SHP77 (cell line): Measurements from ENCODE around the gene HSD17B8.

Source experiments
- DNase-seq, 2 experiments: peaks; one replicate each; lab custom pipeline; 2025; lab: John Stamatoyannopoulos, UW

The HSD17B8 gene

GRCh38 chr6:33204415-33205190 is at the start of gene HSD17B8:
Gene HSD17B8, plus strand, starts transcription at chr6:33204655. Its CDS starts 14 bp downstream, at chr6:33204669.
- DNase-seq, result peak; percentile 88 to 92

DNA sequence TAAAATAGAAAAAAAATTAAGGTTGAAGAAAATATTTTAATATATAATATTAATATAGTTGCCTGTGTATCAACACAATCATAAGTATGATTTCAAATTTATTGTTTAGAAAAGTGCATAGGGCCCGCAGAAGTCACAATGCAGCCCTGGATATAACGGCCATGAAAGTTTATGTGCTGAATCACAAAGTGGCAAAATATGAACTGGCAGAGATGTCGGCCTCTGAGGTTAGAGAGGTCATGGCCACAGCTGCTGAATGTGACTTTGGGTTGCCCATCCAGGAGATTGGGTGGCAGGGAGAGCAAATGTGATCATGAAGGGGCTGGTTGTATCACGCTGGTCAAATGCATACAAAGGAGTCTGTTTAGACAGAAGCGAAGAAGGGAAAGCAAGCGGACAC is 47.9 kb upstream of the HSD17B8 start:
- DNase-seq, result no peak

DNA sequence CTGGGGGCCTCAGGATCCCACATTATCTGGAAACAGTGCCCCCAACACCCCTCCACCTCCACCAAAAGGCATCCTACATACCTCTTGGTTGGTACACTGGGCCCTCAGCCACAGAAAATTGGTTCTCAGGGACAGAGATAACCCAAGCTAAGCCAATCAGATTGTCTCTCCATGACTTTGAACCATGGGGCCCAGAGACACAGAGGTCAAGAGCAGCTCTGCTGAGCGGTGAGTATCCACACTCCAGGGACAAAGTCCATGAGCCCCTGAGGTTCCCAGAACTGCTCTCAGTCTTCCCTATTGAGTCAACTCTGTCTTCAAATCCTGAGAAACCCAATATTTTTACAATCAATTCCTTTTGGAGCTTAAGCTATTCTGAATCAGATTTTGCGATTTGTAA is 47.5 kb upstream of the HSD17B8 start:
- no peak for DNase-seq

GRCh38 chr6:33160096-33160495 is 44.4 kb upstream of the HSD17B8 start:
- DNase-seq, result no peak

- no peak for DNase-seq
Measured at GRCh38 chr6:33160728-33161344, 43.6 kb upstream of the HSD17B8 start.

- peak; percentile 33 to 49 for DNase-seq
Measured at GRCh38 chr6:33161354-33162331, 42.8 kb upstream of the HSD17B8 start.

- DNase-seq, result no peak
Measured at GRCh38 chr6:33163540-33163939, 40.9 kb upstream of the HSD17B8 start.

DNA sequence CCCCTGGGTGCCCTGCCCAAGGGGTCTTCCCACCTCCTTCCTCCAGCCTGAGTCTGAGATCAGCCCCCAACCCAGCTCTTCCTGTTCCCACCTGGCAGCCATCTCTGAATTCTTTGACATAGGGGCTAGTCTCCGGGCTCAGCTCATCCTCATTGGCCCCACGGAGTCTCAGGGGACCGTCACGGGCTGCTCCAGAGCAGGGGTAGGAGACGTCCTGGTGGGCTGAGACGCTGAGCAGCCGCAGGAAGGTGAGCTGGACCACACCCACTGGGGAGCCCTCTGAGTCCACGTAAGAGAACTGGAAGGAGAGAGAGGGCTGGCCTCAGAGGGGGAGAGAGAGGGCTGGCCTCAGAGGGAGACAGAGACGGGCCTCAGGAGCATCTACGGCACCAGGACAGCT is 40.3 kb upstream of the HSD17B8 start:
- DNase-seq, result no peak

DNA sequence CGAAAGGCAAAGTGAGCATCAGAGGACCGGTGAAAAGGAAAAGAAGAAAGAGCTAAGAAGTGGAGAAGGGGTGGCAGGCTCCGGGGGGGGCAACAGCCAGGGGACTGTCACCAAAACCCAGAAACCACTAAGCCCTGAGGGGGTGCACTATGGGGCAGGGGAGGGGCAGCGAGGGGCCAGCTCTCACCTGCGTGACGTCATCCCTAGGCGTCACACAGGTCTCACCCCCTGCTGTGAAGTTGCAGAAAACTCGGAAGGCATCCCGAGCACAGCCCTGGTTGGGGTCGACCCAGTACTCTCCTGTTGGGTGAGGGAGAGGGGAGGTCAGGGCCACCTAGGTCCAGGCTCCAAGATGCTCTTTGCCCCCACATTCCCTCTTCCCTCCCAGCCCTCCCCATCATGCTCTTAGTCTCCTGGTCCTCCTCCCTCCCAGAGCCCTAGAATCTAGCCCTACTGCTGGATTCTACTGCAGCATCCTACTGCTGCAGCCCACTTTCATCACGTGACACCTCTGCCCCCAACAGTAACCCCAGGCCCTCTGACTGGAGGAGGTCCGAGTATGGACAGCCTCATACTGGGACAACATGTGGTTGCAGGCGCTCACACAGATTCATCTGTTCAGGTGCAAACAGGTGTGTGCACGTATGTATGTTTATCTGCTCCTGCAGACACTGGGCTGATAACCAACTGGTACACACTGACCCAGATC is 39.6 kb upstream of the HSD17B8 start:
- DNase-seq, result no peak

DNA sequence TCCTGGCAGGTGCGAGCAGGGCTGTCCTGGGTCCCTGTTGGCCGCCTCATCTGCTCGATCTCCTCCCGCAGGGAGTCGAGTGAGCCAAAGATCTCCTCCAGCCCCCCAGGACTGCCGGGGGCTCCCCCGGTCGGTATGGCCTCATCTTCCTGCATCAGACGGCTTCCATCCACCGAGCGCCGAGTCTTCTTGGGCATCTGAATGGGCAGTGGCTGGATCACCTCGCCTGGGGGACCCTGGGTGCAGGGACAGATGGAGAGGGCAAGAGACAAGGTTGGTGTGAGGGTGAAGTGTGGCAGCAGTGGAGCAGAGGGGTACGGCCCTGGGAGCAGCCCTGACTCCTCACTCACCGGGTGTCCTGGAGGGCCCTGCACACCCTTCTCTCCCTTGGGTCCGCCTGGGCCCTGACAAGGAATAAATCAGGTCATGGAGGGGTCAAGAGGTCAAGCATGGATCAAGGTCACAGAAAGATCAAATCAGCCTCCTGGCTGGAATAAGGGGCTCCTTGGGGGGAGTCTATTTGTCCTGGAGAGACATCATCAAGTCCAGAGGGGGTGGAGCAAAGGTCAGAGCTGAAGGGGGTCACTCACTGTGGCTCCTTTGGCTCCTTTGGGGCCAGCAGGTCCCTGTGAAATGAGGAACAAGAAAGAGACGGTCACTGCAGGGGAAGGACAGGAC is 38.7 kb upstream of the HSD17B8 start:
- DNase-seq, result no peak

- no peak for DNase-seq
Measured at GRCh38 chr6:33166363-33166762, 38.1 kb upstream of the HSD17B8 start.

DNA sequence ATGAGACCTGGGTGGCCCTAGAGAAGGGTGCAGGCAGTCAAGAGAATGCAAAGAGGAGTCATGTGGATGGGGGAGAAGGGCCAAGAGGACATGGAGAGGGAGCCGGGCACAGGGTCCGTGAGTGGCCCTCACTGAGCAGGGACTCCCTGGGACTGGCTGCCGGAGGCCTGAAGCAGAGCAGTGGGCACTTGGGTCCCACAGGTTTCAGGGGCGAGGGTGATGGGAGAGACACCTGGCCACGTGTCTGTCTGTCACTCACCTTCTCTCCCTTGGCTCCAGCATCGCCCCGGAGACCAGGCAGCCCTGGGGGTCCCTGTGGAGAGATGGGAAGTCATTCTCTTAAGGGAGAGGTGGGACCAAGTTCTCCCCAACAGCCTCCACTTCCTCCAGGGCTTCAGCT is 37.6 kb upstream of the HSD17B8 start:
- DNase-seq, result no peak

DNA sequence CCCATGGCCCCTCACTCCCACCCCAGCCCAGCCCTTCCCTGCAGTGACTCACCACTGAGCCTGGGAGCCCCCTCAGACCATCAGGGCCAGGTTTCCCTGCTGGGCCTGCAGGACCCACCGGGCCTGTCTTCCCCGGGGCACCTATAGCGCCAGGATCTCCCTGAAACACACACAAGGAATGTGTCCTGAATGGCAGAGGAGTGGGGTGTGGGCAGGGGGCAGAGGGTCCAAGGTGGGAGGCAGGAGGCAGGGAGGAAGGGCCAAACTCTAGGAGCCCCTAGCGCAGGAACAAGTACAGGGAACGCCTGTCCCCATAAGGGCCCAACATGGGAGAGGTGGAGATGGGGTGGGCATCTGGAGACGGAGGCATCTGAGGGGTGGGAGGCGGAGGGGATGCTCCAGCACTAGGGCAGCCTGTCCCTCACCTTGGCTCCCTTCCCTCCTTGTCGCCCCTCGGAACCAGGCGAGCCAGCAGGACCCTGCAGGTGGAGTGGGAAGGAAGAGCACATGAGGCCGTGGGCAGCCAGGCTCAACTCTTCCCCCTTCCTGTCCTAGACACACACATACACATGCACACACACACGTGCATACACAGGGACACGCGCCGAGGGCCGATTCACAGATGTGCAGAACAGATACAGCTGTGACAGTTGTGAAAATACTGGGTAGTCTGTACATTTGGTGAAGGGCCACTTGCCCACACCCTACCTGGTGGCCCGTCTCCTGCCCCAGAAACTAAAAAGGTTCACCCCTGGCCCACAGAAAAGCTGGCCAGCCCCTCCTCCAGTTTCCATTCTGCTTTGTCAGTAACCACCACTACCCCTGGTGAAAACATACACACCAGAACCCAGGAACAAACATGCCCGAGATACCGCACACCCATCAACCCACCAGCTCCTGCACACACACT is 36.8 kb upstream of the HSD17B8 start:
- no peak for DNase-seq

DNA sequence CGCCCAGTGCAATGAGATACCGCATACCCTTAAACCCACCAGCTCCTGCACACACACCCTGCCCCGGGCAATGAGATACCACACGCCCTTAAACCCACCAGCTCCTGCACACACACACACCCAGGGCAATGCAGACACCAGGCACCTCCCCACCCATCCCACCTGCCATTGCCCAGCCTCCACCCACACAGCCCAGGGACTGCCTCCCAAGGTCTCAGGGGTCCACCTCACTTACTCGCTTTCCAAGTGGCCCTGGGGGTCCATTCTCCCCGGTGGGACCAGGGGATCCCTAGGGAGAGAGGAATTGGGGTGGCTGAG is 36.2 kb upstream of the HSD17B8 start:
- DNase-seq, result no peak

DNA sequence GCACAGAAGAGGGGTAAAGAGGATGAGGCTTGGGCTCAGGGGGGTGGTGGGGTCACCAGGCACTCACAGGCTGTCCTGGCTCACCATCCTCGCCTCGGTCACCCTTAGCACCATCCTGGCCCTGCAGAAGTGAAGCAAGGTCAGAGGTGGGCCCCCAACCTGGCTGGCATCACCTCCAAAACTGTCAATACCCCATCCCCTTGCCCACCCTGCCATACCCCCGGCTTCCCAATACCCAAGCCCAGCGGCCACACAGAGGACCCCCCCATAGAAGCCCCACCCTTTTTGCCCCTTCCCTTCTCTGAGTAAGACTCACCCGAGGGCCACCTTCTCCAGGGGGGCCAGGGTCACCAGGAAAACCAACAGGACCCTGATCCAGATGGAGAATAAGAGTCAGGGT is 35.8 kb upstream of the HSD17B8 start:
- DNase-seq, result no peak

DNA sequence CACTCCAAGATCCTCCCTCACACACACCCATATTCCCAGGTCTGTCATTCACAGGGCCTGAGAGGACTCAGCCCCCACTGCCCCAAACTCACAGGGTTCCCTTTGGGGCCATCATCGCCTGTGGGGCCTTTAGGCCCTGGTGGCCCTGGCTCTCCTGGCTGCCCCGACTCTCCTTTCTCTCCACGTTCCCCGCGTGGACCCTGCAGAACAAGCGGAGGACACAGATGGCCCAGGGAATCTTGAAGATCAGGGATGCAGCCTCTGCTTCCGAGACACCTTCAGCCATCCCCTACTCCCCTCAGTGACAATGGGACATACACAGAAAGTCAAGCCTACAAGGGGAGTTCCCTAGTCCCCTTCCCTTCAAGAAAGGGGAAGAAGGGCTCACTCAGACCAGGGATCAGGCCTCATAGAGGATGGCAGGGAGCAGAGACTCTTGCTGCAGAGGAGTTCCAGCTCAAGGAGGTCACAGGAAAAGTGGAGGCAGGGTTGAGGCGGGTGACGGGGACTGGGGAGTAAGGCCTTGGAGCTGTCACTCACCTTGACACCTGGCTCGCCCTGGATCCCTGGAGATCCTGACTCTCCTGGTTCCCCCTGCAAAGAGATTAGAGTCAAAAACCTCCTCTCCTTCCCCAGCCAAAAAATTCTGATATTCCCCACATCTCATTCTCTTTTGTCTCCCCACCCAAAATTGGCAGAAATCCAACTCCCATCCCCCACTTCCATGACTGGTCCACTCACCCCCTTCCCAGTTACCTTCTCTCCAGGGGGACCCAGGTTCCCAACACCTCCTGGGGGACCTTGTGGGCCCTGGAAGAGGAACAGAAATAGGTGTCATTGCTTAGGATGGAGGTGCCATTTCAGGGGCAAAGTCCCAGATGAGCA is 34.9 kb upstream of the HSD17B8 start:
- no peak for DNase-seq

DNA sequence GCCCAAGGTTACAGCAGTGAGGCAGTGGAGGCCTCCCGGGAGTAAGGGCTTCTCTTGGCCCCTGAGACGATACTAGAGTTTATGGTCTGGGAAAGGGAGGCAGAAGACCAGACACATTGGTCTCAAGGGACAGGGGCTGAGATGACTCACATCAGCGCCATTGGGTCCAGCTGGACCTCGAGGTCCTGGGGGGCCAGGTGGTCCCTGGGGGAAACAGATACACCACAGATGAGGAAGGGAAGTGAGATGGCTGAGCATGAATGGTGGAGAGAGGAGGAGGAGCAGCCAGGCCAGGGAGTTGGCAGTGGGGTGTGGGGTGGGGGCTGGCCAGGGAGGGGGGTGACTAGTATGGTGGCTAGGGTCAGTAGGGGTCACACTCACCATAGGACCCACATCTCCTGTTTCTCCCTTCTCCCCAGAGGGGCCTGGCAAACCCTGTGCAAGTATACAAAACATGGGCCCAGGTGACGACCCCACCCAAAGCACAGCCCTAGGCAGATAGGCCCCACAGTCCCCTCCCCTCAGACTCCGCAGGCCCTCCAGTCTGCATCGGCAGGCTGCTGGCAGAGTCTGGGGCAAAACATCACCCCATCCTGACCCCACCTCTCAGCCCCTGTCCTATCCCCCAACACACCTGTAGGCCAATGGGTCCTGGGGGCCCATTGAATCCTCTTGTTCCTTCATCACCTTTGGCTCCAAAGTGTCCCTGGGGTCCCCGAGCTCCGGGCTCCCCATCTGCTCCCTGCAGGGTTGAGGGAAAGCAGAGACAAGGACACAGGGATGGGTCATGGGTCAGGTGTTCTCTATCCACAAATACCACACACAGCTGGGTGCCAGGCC is 34.1 kb upstream of the HSD17B8 start:
- no peak for DNase-seq
